ENCODE measurements around the gene NEUROD2. TPM values are rescaled to one million over a fixed set of nuclear protein-coding genes. Genes with fewer than 3 reads are reported as not detected.
"Not testable (repeated sequence)": the region's sequence is repeated elsewhere in the genome, so short reads cannot be mapped to it uniquely, and the experiment has no call there.

Gene NEUROD2
- polyA plus RNA-seq, 3 donors = 0.01 to 0.06 (median 0.04) TPM

GRCh38 chr17:39604911-39605491 lies 2.7 kb downstream of the NEUROD2 start:
- no peak for DNase-seq

GRCh38 chr17:39603304-39604016 lies 4.3 kb downstream of the NEUROD2 start:
- DNase-seq = no peak

- DNase-seq = no peak
Measured at GRCh38 chr17:39602533-39603303, 5.0 kb downstream of the NEUROD2 start.

GRCh38 chr17:39601758-39602532 lies 5.8 kb downstream of the NEUROD2 start:
- no peak for DNase-seq

- DNase-seq = no peak
Measured at GRCh38 chr17:39600997-39601597, 6.6 kb downstream of the NEUROD2 start.

GRCh38 chr17:39600288-39600996 lies 7.3 kb downstream of the NEUROD2 start:
- DNase-seq = no peak

- DNase-seq = no peak
Measured at GRCh38 chr17:39599665-39600231, 8.0 kb downstream of the NEUROD2 start.

- DNase-seq = no peak
Measured at GRCh38 chr17:39599004-39599664, 8.6 kb downstream of the NEUROD2 start.

GRCh38 chr17:39598630-39599003 lies 9.1 kb downstream of the NEUROD2 start:
- DNase-seq = no peak

- DNase-seq = no peak
Measured at GRCh38 chr17:39598047-39598481, 9.7 kb downstream of the NEUROD2 start.

- no peak for DNase-seq
Measured at GRCh38 chr17:39597372-39598046, 10.2 kb downstream of the NEUROD2 start.

- DNase-seq = no peak
Measured at GRCh38 chr17:39596543-39597267, 11.0 kb downstream of the NEUROD2 start.

GRCh38 chr17:39595928-39596510 lies 11.7 kb downstream of the NEUROD2 start:
- DNase-seq = no peak

GRCh38 chr17:39595294-39595693 lies 12.4 kb downstream of the NEUROD2 start:
- no peak for DNase-seq

GRCh38 chr17:39593371-39593770 lies 14.3 kb downstream of the NEUROD2 start:
- DNase-seq = no peak

- peak; percentile 89 for DNase-seq
Measured at GRCh38 chr17:39591958-39592954, 15.5 kb downstream of the NEUROD2 start.

GRCh38 chr17:39590180-39590579 lies 17.5 kb downstream of the NEUROD2 start:
- DNase-seq = not testable (repeated sequence)

All from renal pelvis (tissue), 4 donors.